Cardiac septum (tissue), 1 donor: ENCODE measurements around the gene PDZD2. TPM values are rescaled to one million over a fixed set of nuclear protein-coding genes. Genes with fewer than 3 reads are reported as not detected.
"Not testable (repeated sequence)": the region's sequence is repeated elsewhere in the genome, so short reads cannot be mapped to it uniquely, and the experiment has no call there.

Experiments
- DNase-seq: peaks from one replicate; pipeline ENCODE4 v3.0.0-alpha.2; 2020; ENCODE audit warnings: low spot score
- intact Hi-C: fragments of 100-400 bp; cut with DNase I; formaldehyde crosslinking; loops from one replicate; pipeline ENCODE4 v1.14.0; 2022
- total RNA-seq: library from RNA; stranded (reverse); fragmentation: NEBNext Ultra II Directional; extraction: Animal tissue kit (Norgen Biotek cat#: 25700); gene quantifications from one replicate; pipeline ENCODE4 v1.2.1, GENCODE V29; 2021
- donor health status: DM: no; HTN: no; CAD: no.

The PDZD2 gene
- total RNA-seq, 1 donor from 2014 or later = 67.1 TPM

DNA sequence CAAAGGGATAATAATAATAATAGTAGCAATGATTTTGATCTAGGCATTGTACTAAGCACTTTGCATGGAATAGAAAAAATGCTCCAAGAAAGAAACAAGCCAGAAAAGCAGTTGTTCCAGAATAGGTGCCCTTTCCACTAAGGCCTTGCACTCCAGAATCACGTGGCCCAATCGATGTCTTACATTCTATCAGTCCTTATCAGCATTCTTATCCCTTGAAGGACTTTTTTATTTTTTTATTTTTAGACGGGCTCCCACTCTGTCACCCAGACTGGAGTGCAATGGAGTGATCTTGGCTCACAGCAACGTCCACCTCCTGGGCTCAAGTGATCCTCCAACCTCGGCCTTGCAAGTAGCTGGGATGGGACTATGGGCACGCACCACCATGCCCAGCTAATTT is 36.5 kb downstream of the PDZD2 start:
- intact Hi-C loops = no loop called here
- DNase-seq = no peak

DNA sequence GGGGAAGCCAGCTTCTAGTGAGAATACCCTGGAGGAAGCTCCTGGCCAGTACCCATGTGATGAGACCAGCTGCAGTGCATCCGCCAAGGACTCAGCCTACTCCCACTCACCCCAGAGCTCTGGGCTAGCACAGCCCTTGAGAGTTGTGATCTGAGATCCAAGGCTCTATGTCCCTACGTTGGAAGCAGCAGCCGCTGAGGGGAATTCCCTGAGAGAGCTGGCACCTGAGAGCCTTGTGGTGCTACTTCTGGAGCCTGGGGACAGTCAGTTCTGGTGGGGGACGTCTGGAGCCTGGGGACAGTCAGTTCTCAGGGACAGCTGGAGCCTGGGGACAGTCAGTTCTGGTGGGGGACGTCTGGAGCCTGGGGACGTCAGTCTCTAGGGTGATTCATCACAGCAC is 39.2 kb downstream of the PDZD2 start:
- intact Hi-C loops = no loop called here
- DNase-seq = no peak

DNA sequence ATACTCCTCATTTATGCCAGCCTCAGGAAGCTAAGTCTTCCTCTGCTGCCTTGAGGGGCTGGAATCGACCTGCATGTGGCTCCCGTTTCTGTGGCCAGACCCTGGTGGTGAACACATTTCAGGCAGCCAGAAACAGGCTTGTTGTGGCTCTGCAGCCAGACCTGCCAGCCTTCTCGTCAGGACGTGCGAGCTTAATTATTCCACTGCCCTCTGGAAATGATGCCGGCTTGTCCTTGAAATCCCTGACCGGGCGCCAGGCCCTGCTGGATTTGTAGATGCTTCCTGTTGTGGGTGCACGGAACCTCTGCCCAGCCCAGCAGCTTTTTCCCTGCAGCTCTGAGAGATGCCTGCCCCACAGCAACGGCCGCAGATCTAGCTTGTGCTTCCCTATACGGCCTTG is 41.6 kb downstream of the PDZD2 start:
- intact Hi-C loops = loop anchor here (5.0 kb wide), 1 partner anchor 62 kb away; no protein-coding TSS in a partner anchor
- DNase-seq = peak; percentile 81

DNA sequence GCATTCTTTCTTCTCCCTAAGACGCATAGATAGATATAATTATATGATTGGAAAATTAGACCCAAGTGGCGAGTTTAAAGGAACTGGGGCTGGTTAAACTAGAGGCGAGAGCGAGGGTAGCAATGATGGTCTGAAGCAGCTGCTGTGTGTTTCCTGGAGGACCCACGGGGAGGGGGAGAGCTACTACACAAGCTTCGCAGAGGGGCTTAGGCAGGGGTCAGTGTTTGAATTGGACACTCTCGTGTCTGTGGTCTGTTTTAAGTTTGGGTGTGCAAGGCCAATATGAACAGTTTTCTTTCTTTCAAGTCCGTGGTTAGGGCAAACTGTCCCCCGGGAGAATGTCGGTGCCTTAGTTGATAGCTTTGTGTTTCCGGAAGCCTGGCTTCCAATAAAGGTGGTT is 43.1 kb downstream of the PDZD2 start:
- intact Hi-C loops = loop anchor here (5.0 kb wide), 1 partner anchor 60 kb away; no protein-coding TSS in a partner anchor
- DNase-seq = no peak

DNA sequence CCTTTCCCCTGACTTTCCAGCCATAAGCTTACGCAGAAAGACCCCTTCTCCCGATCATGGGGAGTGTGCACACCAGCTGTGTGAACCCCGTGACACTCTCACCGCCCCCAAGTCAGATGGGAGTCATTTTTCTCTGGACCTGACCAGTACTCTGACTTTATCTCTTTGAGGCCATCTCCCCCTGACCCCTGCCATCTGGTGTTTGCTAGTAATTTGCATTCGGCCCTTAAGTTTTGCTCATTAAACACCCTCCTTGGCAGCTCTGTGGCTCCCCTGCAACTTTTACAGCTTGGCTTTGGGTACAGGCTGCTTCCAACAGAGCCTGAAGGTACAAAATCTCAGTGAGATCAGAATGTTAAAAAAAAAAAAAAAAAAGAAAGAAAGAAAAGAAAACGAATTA is 43.9 kb downstream of the PDZD2 start:
- DNase-seq = no peak
- intact Hi-C loops = loop anchor here (5.0 kb wide), 1 partner anchor 59 kb away; no protein-coding TSS in a partner anchor

DNA sequence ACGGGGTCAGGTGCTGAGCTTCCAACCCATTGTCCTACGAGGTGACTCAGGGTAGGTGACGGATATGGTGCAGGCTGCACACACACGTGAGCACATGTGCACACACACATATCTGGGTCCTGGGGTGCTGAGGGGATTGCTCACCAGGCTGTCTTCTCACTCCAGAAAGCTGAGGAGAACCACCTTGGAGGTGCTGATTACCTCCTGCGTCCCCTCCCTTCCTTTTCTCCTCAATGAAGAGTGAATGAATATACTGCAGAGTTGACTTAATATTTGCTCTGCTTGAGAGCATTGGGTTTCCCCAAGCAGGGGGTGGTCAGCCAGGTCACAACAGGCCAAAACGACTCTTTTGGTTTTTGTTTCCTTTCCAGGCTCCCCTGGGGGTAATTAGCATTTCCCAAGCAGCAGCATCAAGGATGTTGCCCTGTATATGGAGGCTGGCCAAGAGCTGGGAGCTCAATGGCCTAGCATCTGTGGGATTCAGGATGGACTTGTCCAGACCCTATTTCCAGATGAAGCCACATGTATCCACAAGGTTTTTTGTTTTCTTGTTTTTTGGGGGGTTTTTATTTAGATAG is 49.7 kb downstream of the PDZD2 start:
- intact Hi-C loops = no loop called here
- no peak for DNase-seq

DNA sequence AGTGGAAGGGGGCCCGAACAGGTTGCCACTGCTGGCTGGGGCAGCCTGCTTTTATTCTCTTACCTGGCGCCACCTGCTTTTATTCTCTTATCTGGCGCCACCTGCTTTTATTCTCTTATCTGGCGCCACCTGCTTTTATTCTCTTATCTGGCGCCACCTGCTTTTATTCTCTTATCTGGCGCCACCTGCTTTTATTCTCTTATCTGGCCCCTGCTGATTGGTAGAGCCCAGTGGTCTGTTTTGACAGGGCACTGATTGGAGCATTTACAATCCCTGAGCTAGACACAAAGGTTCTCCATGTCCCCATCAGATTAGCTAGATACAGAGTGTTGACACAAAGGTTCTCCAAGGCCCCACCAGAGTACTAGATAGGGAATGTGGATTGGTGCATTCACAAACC is 52.5 kb downstream of the PDZD2 start:
- intact Hi-C loops = loop anchor here (5.0 kb wide), 1 partner anchor 81 kb away; no protein-coding TSS in a partner anchor
- DNase-seq = not testable (repeated sequence)

DNA sequence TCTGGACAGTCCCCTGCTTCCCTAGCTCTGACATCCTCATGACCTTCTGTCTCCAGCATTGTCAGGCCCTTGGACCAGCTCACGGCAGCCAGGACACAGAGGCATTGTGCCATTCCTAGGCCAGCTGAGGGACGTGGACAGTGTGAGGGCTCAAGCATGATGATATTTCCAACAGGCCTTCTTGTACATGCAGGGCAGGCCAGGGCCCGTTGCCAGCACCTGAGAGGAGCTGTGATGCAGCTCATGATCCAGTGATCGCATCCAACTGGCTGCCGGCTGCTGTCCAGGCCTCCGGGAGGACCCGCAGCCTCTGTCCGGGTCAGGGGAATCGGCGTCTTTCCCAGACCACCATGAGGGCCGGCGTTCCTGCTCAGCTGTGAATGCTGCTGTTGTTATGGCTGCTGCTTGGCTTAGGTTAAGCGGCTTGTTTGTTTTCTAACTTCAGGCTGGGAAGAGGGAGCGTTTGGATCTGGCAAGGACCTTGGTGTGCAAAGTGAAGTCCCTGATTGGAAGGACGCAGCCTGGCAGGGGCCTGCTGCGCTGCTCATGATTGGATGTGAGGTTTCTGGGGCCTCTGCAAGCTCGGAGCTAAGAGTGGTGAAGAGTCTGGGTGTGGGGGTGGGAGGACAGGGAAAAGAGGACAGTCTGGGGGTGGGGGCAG is 53.8 kb downstream of the PDZD2 start:
- peak; percentile 78 for DNase-seq
- intact Hi-C loops = loop anchor here (5.0 kb wide), 1 partner anchor 80 kb away; no protein-coding TSS in a partner anchor

DNA sequence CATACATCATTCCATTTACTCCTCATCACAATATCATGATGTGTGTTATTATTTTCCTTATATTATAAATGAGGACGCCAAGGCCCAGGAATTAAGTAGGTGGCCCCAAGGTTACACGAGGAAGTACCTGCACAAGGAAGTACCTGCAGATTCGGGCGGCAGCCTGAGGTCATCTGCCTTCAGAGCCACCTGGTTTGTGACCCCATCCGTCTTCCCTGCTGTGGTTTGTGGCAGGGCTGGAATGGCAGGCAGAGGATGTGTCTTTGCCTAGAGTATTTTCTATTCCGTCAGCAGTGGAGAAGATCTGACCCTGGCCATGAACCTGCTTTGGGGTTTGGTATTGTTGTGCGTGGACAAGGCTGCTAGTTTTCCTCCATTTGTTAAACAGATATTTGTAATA is 59.7 kb downstream of the PDZD2 start:
- intact Hi-C loops = no loop called here
- DNase-seq = no peak

DNA sequence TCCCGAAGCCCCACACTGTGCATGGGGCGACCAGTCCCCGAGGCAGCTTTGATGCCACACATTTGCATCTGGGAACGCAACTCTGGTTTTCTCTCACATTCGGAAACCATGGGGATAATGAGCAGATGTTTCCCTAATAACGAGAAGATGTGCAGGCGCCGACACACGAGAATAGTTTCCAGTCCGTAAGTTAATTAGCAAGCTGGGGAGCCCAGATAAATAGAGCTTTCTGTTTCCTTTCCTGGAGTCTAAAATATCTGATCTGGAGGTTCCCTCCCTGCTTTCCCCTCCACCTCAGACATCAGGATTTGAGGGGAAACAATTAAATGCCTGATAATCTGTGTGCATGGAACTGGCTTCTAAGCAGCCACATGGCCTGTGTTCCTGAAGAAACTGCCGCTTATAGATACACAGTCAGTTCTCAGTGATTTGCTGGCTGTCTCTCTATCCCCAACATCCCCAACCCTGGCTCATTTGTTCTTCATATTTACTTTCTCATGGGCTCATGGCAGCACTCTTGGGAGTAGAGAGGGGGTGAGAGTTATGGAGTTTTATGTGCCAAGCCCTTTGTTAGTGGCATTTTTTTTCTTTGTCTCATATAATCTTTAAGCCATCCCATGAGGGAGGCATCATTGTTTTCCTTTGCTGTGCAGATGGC is 62.8 kb downstream of the PDZD2 start:
- intact Hi-C loops = no loop called here
- no peak for DNase-seq

DNA sequence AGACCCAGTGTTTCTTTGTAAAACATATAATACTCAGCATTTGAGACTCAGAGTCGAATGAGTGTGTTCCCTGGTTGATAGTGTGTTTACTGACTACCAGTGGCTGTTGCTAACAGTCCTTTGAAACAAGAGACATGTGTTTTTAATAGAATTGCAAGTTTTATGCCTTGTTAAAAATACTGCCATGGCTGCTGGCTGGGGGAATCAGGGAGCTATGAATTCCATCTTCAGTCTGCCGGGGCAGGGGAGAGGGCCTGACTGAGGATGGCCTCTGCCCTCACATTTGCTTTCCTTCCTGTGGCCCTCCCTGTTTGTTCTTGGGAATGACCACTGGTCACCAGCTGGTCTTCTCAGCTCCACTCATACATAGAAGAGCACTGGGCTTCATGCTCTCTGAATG is 63.8 kb downstream of the PDZD2 start:
- intact Hi-C loops = no loop called here
- no peak for DNase-seq

DNA sequence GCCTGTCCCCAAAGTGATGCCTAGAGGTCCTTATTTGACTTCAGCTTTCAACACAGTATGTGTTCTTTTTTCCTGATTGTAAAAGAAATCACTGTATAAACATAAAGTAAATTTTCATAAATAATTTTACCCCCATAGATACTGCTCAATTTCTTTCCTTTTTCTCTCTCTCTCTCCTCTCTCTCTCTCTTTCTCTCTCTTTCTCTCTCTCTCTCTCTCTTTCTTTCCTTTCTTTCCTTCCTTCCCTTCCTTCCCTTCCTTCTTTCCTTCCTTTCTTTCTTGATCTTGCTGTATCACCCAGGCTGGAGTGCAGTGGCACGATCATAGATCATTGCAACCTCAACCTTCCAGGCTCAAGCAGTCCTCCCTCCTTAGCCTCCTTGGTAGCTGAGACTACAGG is 64.8 kb downstream of the PDZD2 start:
- intact Hi-C loops = no loop called here
- no peak for DNase-seq

DNA sequence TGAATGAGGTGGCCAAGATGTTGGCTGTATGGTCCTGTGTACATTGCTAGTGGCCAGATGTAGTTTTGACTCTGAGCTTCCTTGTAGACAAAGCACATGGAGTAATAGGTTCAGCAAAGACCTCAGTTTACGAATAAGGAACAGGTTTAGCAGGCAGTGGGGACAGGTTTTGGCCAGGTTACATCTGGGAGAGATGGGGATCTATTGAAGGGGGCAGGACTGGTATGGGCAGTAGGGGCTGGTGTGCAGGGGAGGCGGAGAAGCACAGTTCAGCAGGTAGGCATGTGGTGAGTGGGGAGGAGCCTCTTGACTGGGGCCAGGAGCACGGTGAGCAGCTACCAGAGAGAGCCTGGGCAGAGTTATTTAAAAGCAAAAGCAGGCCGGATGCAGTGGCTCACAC is 67.3 kb downstream of the PDZD2 start:
- DNase-seq = no peak
- intact Hi-C loops = no loop called here

DNA sequence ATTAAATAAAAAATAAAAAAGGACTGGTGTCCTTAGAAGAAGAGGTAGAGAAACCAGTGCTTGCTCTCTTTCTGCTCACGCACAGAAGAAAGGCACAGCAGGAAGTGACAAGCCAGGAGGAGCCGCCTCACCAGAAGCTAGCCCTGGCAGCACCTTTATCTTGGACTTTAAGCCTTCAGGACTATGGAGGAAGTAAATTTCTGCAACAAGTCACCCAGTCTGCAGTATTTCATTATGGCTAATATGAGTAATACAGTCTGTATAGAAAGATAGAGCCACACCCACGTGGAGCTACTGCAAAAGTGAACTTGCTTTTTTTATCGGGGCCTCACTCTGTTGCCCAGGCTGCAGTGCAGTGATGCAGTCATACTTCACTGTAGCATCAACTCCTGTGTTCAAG is 68.4 kb downstream of the PDZD2 start:
- no peak for DNase-seq
- intact Hi-C loops = no loop called here

DNA sequence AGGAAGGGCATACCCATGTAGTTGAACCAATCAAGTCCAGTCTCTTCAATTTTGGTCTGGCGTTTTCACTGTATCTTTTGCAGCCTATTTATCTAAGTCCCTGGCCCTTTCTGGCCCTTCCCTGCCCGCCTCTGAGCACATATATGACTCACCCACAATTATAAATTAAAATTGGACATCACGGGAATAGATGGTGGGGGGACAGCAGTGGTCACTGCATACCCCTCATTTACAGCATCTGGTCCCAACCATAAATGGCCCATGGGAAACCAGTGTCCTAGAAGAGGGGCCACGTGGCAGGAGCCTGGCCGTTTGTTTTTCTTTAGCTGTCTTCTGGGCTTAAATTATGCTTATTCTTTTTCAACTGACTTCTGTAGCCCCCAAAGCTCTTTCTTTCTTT is 69.2 kb downstream of the PDZD2 start:
- intact Hi-C loops = no loop called here
- DNase-seq = no peak

DNA sequence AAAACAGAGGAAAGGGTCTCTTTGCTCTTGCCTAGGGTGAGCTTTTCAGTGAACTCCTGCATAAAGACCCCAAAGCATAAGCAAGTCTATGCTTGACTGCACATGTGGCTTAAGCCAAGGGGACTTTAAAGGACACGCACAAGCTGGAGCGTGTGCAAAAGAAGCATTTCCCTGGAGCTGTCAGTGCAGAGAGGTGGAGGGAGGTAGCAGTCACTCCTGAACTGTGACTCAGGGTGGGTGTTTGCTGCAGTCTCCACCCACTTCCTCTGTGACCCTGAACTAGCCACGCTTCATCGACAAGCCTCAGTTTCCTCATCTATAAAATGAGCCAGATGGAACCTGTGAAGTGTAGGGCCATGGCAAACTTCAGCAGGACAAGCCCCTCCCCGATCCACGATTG is 72.4 kb downstream of the PDZD2 start:
- no peak for DNase-seq
- intact Hi-C loops = no loop called here

DNA sequence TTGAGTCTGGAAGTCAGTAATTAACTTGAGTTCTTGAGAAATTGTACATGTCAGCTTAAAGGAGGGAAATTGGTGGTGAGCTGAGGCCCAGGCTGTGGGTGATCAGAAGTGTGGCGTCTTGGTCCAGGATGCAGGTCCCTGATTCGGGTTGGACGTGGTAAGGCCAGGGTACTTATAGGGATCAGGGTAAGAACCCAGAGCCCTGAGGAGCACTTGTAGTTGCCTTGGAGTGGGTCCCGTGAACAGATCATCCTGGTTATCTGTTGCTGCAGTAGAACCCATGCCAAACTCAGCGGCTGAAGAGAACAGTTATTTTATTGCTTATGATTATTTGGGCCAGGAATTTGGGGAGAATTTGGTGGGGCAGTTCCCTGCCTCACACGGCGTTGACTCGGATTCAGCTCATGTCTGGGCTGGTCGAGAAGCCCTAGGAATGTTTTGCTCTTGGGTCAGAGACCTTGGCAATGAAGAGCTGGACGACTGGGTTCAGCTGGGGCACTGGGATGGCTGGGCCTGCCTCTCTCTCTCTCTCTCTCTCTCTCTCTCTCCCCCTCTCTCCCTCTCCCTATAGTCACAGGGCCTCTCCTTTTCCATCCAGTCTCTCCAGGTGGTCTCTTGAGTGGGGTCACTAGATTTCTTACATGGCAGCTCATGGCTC is 73.1 kb downstream of the PDZD2 start:
- no peak for DNase-seq
- intact Hi-C loops = no loop called here

DNA sequence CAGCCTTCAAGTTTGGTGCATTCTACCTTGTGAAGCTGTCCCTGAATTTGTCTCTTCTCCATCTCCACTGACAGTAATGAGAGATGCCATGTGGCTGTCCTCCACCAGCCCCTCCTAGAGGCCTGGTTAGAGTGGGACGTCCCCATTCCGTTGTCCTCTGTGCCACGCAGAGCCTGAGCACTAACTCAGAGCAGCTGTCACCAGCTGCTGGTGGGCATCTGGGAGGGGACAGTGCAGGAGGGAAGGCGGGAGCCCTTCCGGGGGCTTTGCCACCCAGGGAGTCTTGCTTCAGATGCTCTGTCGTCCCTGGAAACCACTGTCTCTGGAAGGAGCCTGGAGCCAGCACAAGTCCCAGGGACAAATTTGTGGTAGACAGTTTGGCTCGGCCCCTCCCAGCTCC is 78.6 kb downstream of the PDZD2 start:
- intact Hi-C loops = no loop called here
- DNase-seq = no peak

DNA sequence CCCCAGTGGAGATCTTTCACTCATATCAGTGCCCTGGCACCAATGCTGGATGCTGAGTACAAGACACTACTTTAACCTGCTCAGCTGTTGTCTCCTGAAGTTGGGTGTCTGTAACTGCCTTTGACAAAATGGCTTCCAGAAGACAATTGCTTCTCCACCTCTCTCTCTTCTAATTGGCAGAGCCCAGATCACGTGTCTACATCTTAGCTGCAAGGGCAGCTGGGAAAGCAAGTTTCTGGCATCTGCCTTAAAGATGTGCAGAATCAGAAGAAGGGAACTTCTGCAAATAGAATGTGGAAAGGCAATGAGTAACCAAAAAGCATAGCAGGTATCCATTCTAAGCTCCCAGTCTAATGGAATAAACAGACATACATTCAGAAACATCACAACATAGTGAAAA is 81.1 kb downstream of the PDZD2 start:
- intact Hi-C loops = no loop called here
- no peak for DNase-seq

DNA sequence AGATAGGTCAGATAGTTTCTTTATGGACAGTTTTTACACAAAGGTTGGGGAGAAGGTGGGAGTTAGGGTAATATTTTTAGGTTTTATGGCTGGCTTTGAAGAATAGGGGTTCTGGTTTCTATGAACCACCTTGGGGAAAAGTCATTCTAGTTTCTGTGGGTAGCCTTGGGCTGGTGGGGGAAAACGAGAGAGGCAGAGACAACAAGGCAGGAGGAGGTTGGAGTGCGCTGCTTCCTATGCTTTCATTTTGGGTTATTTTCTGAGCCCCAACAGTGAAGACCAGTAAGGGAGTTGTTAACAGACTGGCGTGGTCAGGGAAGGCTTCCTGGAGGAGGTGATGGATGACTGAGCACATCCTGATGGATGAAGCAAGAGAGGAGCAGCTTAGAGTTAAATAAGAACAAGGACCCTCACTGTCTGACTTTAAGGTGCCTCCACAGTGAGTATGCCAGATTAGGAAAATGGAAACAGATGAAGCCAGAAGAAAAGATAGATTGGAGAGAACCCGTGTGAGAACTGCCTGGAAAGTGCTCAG is 81.9 kb downstream of the PDZD2 start:
- no peak for DNase-seq
- intact Hi-C loops = no loop called here
